ENCODE results near the gene PARL.

DNA sequence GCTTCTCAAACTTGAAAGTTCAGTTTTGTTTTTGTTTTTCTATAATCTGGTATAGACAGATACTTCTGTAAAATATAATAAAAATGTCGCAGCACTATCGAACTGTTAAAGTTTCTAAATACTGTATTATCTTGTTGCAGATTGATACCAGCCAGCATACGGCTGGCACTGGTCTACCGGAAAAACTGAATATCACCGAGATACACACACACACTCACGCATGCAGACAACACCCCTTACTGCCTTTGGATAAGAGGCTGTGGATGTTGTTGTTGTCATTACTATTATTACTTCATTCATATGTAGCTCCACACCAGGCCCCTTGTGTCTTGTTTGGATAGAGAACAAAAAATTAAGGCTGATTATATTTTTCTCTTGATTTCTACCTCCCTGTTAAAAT, 91.7 kb downstream of the PARL start:
- TF ChIP-seq, protein P1, sequence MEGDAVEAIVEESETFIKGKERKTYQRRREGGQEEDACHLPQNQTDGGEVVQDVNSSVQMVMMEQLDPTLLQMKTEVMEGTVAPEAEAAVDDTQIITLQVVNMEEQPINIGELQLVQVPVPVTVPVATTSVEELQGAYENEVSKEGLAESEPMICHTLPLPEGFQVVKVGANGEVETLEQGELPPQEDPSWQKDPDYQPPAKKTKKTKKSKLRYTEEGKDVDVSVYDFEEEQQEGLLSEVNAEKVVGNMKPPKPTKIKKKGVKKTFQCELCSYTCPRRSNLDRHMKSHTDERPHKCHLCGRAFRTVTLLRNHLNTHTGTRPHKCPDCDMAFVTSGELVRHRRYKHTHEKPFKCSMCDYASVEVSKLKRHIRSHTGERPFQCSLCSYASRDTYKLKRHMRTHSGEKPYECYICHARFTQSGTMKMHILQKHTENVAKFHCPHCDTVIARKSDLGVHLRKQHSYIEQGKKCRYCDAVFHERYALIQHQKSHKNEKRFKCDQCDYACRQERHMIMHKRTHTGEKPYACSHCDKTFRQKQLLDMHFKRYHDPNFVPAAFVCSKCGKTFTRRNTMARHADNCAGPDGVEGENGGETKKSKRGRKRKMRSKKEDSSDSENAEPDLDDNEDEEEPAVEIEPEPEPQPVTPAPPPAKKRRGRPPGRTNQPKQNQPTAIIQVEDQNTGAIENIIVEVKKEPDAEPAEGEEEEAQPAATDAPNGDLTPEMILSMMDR (conservative IDR thresholded peaks at IDR 0.05; ENCODE audit: low read depth, low read length) = no peak
- TF ChIP-seq EZH2 (IDR thresholded peaks at IDR 0.05; ENCODE audit: borderline replicate concordance, low read depth, low read length, poor library complexity, severe bottlenecking) = no peak
